Loucy (cell line): ENCODE measurements around the gene EIF3A.

Experiments used
- H2AFZ ChIP-seq: fragments of 200-600 bp; sonication (generic); 2 replicates; pipeline ENCODE4 v1.6.0; 2016; ENCODE audit warnings: antibody characterized with exemption, mild to moderate bottlenecking, low read length, moderate library complexity
- H3F3A ChIP-seq: fragments of 200-600 bp; 2 replicates; pipeline ENCODE4 v1.6.0; 2016; ENCODE audit warnings: antibody characterized with exemption, low read depth, mild to moderate bottlenecking
- H3K27me3 ChIP-seq: fragments of 200-600 bp; sonication (generic); 2 replicates; pipeline ENCODE4 v1.6.1; 2014; ENCODE audit warnings: low read length, mild to moderate bottlenecking; ENCODE audit not compliant: insufficient read depth, poor library complexity, severe bottlenecking
- H3K36me3 ChIP-seq: fragments of 200-600 bp; sonication (generic); 2 replicates; pipeline ENCODE4 v1.6.1; 2016; ENCODE audit warnings: low read length; ENCODE audit not compliant: insufficient read depth
- H3K4me1 ChIP-seq: fragments of 200-600 bp; sonication (generic); 2 replicates; pipeline ENCODE4 v1.5.1; 2014; ENCODE audit warnings: low read length, mild to moderate bottlenecking; ENCODE audit not compliant: insufficient read depth, poor library complexity, severe bottlenecking
- H3K4me2 ChIP-seq: fragments of 200-600 bp; sonication (generic); 2 replicates; pipeline ENCODE4 v1.6.0; 2014; ENCODE audit warnings: antibody characterized with exemption, low read length, low read depth, mild to moderate bottlenecking; ENCODE audit not compliant: poor library complexity, severe bottlenecking
- H3K4me3 ChIP-seq: fragments of 200-600 bp; sonication (generic); 2 replicates; pipeline ENCODE4 v1.5.1; 2014; ENCODE audit warnings: low read length, mild to moderate bottlenecking, mixed read lengths; ENCODE audit not compliant: poor library complexity, severe bottlenecking
- H3K79me2 ChIP-seq: fragments of 200-600 bp; sonication (generic); 2 replicates; pipeline ENCODE4 v1.6.1; 2014; ENCODE audit warnings: low read length; ENCODE audit not compliant: insufficient read depth
- H3K9ac ChIP-seq: fragments of 200-600 bp; sonication (generic); 2 replicates; pipeline ENCODE4 v1.6.0; 2014; ENCODE audit warnings: mild to moderate bottlenecking, low read depth, low read length, moderate library complexity; ENCODE audit not compliant: poor library complexity, severe bottlenecking
- H3K9me2 ChIP-seq: fragments of 200-600 bp; sonication (generic); replicated peaks from 2 replicates; pipeline ENCODE4 v1.6.1; 2016; ENCODE audit warnings: low read depth, low read length, mixed read lengths
- H3K9me3 ChIP-seq: fragments of 200-600 bp; sonication (generic); 2 replicates; pipeline ENCODE4 v1.6.1; 2014; ENCODE audit warnings: mild to moderate bottlenecking, antibody characterized with exemption, low read length, low read depth; ENCODE audit not compliant: insufficient read depth
- H4K20me1 ChIP-seq: fragments of 200-600 bp; sonication (generic); 2 replicates; pipeline ENCODE4 v1.6.0; 2014; ENCODE audit warnings: antibody characterized with exemption, low read length, mild to moderate bottlenecking; ENCODE audit not compliant: insufficient read depth, poor library complexity, severe bottlenecking
- EZH2phosphoT487 ChIP-seq: fragments of 200-600 bp; IDR thresholded peaks from 2 replicates; pipeline ENCODE4 v1.6.1; 2018; ENCODE audit warnings: antibody characterized with exemption, mild to moderate bottlenecking, moderate library complexity, borderline replicate concordance
- TF ChIP-seq, protein P1 (sequence below): fragments of 200-600 bp; sonication (generic); conservative IDR thresholded peaks from 2 replicates; pipeline ENCODE4 v1.5.1; 2014; ENCODE audit warnings: mild to moderate bottlenecking, antibody characterized with exemption, low read length

Gene EIF3A

DNA sequence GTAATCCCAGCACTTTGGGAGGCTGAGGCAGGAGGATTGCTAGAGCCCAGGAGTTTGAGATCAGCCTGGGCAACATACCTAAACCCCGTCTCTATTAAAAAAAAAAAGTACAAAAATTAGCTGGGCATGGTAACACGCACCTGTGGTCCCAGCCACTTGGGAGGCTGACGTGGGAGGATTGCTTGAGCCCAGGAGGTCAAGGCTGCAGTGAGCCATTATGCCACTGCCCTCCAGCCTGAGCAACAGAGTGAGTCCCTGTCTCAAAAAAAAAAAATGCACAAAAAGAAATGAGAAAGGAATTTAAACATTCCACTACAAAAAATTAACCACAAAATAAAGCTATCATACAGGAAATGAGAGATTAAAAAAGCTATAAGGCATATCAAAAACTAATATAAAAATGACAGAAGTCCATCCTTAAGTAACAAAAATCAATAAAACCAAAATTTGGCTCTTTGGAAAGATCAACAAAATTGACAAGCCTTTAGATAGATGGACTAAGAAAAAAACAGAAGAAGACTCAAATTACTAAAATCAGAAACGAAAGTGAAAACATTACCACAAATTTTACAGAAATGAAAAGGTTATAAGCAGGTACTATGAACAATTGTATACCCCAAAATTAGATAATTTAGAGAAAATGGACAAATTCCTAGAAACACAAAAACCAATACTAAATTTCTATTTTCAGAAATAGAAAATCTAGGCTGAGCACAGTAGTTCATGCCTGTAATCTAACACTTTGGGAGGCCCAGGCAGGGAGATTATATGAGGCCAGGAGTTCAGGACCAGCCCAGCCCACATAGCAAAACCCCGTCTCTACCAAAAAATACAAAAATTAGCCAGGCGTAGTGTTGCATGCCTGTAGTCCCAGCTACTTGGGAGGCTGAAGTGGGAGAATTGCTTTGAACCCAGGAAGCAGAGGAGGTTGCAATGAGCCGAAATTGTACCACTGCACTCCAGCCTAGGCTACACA is 93.5 kb downstream of the EIF3A start:
- Histone ChIP-seq H3K4me1 (no peaks in the 10 kb centered on the region), H3K9me3 (no peaks in the 10 kb centered on the region), H3K79me2 (no peaks in the 10 kb centered on the region), H3K36me3 (no peaks in the 10 kb centered on the region), H3K9ac (no peak overlapping the region), H2AFZ (no peak overlapping the region), H3F3A (no peaks in the 10 kb centered on the region), H3K4me3 (no peak overlapping the region), H3K27me3 (no peaks in the 10 kb centered on the region), H3K9me2 (no peaks in the 10 kb centered on the region), H3K4me2 (no peak overlapping the region), H4K20me1 (no peaks in the 10 kb centered on the region)
- no peak for TF ChIP-seq EZH2phosphoT487
- TF ChIP-seq, protein P1, sequence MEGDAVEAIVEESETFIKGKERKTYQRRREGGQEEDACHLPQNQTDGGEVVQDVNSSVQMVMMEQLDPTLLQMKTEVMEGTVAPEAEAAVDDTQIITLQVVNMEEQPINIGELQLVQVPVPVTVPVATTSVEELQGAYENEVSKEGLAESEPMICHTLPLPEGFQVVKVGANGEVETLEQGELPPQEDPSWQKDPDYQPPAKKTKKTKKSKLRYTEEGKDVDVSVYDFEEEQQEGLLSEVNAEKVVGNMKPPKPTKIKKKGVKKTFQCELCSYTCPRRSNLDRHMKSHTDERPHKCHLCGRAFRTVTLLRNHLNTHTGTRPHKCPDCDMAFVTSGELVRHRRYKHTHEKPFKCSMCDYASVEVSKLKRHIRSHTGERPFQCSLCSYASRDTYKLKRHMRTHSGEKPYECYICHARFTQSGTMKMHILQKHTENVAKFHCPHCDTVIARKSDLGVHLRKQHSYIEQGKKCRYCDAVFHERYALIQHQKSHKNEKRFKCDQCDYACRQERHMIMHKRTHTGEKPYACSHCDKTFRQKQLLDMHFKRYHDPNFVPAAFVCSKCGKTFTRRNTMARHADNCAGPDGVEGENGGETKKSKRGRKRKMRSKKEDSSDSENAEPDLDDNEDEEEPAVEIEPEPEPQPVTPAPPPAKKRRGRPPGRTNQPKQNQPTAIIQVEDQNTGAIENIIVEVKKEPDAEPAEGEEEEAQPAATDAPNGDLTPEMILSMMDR, result no peak

- TF ChIP-seq, protein P1, result no peak
- no peak for TF ChIP-seq EZH2phosphoT487
- Histone ChIP-seq H3K79me2 (no peaks in the 10 kb centered on the region), H3F3A (no peaks in the 10 kb centered on the region), H3K27me3 (no peaks in the 10 kb centered on the region), H3K36me3 (no peaks in the 10 kb centered on the region), H2AFZ (no peak overlapping the region), H3K4me2 (no peak overlapping the region), H3K4me1 (no peaks in the 10 kb centered on the region), H3K4me3 (no peak overlapping the region), H3K9me3 (no peaks in the 10 kb centered on the region), H3K9me2 (no peaks in the 10 kb centered on the region), H4K20me1 (no peaks in the 10 kb centered on the region), H3K9ac (no peak overlapping the region)
Measured at GRCh38 chr10:118985576-118985975, 95.0 kb downstream of the EIF3A start.
